K562 (cell line): ENCODE measurements around the gene ALDOB.

Experiments used
- ATF4 ChIP-seq: fragments of 450-650 bp; formaldehyde crosslinking; IDR thresholded peaks from 2 replicates; pipeline ENCODE4 v1.4.0; 2022; ENCODE audit warnings: mild to moderate bottlenecking, moderate library complexity
- CEBPZ ChIP-seq: fragments of 150-350 bp; IDR thresholded peaks from 2 replicates; pipeline ENCODE4 v1.6.1; 2014; ENCODE audit warnings: low read depth, mild to moderate bottlenecking, low read length, borderline replicate concordance
- POLR2A ChIP-seq: fragments of 450-650 bp; conservative IDR thresholded peaks from 2 replicates; pipeline ENCODE4 v1.6.1; 2016
- SIX5 ChIP-seq, 2 experiments: IDR thresholded peaks; 2 replicates each; pipeline ENCODE4 v1.6.1; 2011; ENCODE audit warnings: low read length in 2 of 2, borderline replicate concordance in 1 of 2, low read depth in 1 of 2, mild to moderate bottlenecking in 1 of 2, moderate library complexity in 1 of 2; ENCODE audit not compliant: insufficient read depth in 1 of 2
- ZNF274 ChIP-seq: IDR thresholded peaks from 2 replicates; pipeline ENCODE4 v1.6.1; 2011; ENCODE audit warnings: low read depth, mild to moderate bottlenecking, low read length, moderate library complexity, borderline replicate concordance

GRCh38 chr9:101458963-101459631, 23.5 kb upstream of the ALDOB start:
- TF ChIP-seq ZNF274 (no peak), ATF4 (no peak), POLR2A (no peak), SIX5 (IDR thresholded peaks at IDR 0.05; ENCODE audit: borderline replicate concordance in 1 of 2, insufficient read depth in 1 of 2, low read depth in 1 of 2, low read length in 2 of 2) (no peak), CEBPZ (no peak)
